ENCODE measurements around the gene CTNND2.

- no peak for TF ChIP-seq YY1 (IDR thresholded peaks at IDR 0.05; ENCODE audit: insufficient read depth, insufficient read length)
- no peak for TF ChIP-seq ZNF274 (IDR thresholded peaks at IDR 0.05; ENCODE audit: low read depth, low read length)
Measured at GRCh38 chr5:11555171-11555570, 349.1 kb downstream of the CTNND2 start.
